Measurements from ENCODE around the gene ACER3.

The ACER3 gene

DNA sequence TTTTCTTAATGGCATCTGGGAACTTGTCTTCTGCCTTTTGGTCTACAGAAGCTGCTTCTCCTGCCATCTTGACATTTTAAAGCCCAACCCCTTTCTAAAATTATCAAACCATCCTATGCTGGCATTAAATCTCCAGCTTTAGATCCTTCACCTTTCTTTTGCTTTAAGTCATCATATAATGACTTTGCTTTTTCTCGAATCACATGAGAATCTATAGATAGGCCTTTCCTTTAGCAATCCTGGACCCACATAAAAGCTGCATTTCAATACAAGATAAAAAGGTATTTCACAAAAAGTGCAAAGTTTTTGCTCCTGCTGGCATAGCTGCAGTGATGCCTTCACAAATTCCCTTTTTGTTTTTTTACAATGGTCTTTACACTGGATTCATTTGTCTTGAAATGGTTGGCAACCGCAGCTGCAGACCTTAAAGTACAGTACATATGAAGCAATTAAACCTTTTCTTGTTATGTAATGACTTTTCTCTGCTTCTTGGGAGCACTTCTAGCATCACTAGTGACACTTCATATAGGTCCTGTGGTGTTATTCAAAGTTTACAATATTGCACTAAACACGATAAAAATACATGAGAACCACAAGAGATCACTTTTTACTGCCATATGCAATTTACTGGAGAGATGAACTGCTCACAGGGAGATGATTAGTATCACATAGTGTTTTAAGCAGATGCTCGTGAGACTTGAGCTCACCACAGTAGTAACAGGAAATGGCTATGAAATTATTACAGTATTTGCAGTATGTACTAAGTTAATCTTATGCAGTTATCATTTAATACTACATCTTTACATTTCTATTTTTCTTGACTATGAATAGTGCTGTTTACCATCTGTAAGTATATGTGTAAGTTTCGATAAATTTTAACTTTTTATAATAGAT lies 41.6 kb downstream of the ACER3 start:
- no peak for DNase-seq (ENCODE audit: low read depth)
- no peak overlapping the region for H3K4me3 ChIP-seq (ENCODE audit: control insufficient read depth, low read depth, low read length)
- TF ChIP-seq, protein P1, sequence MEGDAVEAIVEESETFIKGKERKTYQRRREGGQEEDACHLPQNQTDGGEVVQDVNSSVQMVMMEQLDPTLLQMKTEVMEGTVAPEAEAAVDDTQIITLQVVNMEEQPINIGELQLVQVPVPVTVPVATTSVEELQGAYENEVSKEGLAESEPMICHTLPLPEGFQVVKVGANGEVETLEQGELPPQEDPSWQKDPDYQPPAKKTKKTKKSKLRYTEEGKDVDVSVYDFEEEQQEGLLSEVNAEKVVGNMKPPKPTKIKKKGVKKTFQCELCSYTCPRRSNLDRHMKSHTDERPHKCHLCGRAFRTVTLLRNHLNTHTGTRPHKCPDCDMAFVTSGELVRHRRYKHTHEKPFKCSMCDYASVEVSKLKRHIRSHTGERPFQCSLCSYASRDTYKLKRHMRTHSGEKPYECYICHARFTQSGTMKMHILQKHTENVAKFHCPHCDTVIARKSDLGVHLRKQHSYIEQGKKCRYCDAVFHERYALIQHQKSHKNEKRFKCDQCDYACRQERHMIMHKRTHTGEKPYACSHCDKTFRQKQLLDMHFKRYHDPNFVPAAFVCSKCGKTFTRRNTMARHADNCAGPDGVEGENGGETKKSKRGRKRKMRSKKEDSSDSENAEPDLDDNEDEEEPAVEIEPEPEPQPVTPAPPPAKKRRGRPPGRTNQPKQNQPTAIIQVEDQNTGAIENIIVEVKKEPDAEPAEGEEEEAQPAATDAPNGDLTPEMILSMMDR (IDR thresholded peaks at IDR 0.05; ENCODE audit: control insufficient read depth, insufficient read depth, low read depth, low read length, missing control alignments), result no peak

DNA sequence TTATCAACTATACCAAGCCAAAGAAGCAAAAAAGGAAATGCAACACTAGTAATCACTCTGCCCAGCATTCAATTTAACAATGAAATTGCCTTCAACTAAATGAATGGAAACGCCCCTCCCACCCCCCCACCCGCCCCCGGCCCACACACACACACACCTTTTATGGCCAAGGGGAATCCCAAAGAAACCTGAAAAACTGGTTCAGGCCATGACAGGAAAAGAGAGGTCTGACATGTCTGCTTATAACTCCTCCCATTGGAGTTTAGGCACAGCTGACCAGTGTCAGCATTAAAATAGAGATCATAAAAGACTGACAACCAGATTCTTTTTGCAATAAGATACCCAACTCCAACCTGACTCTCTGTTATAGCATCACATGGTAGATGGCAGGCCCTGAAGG lies 42.6 kb downstream of the ACER3 start:
- no peak overlapping the region for H3K4me3 ChIP-seq (ENCODE audit: control insufficient read depth, low read depth, low read length)
- no peak for DNase-seq (ENCODE audit: low read depth)
- TF ChIP-seq, protein P1 (IDR thresholded peaks at IDR 0.05; ENCODE audit: control insufficient read depth, insufficient read depth, low read depth, low read length, missing control alignments), result no peak

DNA sequence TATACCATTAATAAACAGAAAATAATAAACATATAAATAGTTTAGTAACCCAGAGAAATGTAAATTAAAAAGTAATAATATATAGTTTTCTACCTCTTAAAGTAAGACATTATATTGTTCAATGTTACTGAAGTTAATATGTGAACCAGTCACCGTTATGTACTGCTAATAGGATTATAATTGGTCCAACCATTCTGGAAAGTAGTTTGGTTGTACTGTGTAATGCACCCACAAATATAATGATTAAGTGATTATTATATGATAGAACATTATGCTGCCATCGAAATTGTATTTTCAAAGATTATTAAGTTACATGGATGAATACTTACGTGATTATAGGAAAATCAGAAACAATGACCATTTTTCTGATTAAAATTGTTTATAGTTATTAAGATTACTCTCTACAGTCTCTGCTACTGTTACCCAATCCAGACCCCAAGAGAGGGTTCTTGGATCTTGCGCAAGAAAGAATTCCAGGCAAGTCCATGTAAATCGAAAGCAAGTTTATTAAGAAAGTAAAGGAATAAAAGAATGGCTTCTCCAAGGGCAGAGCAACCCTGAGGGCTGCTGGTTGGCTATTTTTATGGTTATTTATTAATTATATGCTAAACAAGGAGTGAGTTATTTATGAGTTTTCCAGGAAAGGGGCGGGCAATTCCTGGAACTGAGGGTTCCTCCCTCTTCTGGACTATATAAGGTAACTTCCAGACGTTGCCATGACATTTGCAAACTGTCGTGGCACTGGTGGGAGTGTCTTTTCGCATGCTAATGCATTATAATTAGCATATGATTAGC lies 50.1 kb downstream of the ACER3 start:
- H3K4me3 ChIP-seq (ENCODE audit: control insufficient read depth, low read depth, low read length), result no peak overlapping the region
- TF ChIP-seq, protein P1 (IDR thresholded peaks at IDR 0.05; ENCODE audit: control insufficient read depth, insufficient read depth, low read depth, low read length, missing control alignments), result no peak
- DNase-seq (ENCODE audit: low read depth), result peak; percentile 1

DNA sequence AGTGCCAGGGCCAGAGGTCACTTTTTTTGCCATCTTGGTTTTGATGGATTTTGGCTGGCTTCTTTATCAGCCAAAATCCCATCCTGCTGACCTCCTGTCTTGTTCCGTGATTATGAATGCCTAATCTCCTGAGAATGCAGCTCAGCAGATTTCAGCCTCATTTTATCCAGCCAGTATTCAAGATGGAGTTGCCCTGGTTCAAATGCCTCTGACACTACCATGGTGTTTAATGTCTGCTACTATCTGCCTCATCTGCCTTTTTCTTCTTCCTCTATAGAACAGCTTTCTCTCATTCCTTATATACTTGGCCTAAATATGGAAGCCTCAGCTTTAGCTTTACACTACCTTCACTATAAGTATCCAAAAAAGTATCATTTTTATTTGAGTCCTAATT lies 50.7 kb downstream of the ACER3 start:
- no peak overlapping the region for H3K4me3 ChIP-seq (ENCODE audit: control insufficient read depth, low read depth, low read length)
- TF ChIP-seq, protein P1 (IDR thresholded peaks at IDR 0.05; ENCODE audit: control insufficient read depth, insufficient read depth, low read depth, low read length, missing control alignments), result no peak
- no peak for DNase-seq (ENCODE audit: low read depth)

DNA sequence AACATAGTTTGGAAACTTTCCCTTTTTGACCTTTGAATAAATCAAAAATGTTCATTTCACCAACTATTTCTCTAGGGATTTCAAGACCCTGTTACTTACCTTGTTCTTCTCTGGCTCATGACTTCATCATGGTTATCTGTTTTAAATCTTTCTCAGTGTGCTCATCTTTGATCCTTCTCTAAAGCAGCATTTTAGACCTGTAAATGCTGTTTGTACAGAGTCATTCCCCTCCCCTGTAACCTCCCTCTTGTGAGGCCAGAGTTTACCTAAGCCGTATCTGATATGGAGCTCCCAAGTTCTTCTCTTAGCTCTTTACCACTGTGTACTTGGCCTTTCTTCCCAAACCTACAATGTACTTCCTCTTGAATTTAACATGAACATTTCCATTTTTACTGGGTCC lies 56.0 kb downstream of the ACER3 start:
- no peak for DNase-seq (ENCODE audit: low read depth)
- TF ChIP-seq, protein P1 (IDR thresholded peaks at IDR 0.05; ENCODE audit: control insufficient read depth, insufficient read depth, low read depth, low read length, missing control alignments), result no peak
- H3K4me3 ChIP-seq (ENCODE audit: control insufficient read depth, low read depth, low read length), result no peak overlapping the region

DNA sequence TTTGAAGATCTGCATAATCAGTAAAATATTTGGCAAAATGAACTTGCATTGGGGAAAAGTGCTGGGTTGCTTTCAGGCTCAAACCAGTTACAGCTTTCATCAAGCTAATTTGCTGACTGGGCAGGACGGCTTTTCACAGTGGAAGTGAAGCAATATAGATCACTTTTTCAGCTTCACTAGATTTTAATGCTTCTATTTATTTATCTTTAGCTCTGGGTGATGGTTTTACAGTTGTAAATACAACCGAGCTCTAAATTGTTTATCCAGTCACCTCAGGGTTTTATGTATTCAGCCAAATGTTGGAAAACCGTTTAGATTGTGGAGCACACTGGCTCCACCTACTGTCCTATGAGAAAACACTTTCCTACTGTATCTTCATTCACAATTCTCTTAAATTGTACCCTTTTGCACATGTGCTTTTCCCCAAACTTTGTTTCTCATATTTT lies 58.2 kb downstream of the ACER3 start:
- peak; percentile 32 for DNase-seq (ENCODE audit: low read depth)
- H3K4me3 ChIP-seq (ENCODE audit: control insufficient read depth, low read depth, low read length), result no peak overlapping the region
- TF ChIP-seq, protein P1 (IDR thresholded peaks at IDR 0.05; ENCODE audit: control insufficient read depth, insufficient read depth, low read depth, low read length, missing control alignments), result peak; percentile 71

Data from AG09309 (cell line).